Measurements from ENCODE around the gene A1CF. TPM values are rescaled to one million over a fixed set of nuclear protein-coding genes. Genes with fewer than 3 reads are reported as not detected.

A1CF gene
- total RNA-seq, 2 donors from 2014 or later: not detected

- DNase-seq (no peak), ATAC-seq (no peak)
- intact Hi-C loops (cut with DNase I): no loop called here
Observed at GRCh38 chr10:50874723-50875122, 10.7 kb downstream of the A1CF start.

DNA sequence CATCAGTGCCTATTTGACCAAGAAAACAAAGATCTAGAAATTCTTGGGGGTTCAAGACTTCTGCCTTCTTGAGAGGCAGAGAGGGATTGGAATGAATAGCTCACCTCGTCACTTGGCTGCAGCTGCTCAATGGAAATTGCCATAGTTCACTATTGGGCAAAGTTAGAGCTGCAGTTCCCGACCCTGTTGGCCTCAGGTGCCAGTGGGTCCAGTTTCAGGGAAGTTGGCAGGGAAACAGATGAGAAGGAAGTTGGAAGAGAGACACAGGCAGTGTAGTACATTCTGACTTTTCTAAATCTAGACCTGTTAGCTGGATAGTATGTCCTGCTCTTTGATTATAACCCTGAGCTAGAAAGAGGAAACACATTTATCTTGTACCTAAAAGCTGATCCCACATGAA, 19.1 kb downstream of the A1CF start:
- no peak for DNase-seq
- no peak for ATAC-seq
- intact Hi-C loops (cut with DNase I): no loop called here

DNA sequence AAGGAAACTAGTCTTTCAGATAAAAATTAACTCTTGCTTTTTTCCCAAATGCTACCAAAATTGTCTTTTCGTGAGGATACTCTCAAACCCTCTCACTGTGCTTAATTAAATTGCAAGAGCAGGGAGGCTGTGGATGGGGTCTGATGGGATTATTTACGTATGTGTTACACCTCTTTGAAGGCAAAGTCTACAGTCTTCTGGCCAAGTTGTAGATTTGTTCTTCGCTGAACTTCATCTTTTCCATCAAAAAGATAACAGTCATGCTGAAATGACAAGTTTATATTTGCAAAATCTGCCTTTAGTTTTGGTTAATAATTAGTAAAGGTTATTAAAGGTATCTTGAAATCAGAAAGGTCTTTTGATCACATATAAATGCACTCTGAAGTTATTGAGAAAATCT, 22.7 kb downstream of the A1CF start:
- no peak for DNase-seq
- intact Hi-C loops (cut with DNase I): no loop called here
- ATAC-seq: no peak

DNA sequence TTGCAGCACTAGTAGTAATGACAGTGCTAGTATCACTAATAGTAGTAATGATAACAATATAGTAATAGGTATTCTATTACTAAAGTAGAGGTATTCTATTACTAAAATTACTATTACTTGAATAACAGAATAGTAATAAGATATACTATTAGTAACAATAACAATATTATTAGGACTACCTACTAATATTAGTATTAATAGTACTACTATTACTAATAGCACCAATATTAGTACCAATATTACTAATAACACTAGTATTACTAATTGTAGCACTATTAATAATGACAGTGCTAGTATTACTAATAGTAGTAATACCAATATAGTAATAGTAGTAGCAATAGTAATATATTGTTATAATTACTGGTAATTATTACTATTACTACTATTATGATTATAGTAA, 24.1 kb downstream of the A1CF start:
- DNase-seq: no peak
- ATAC-seq: no peak
- intact Hi-C loops (cut with DNase I): no loop called here

GRCh38 chr10:50857579-50857978, 27.8 kb downstream of the A1CF start:
- ATAC-seq (no peak), DNase-seq (no peak)
- intact Hi-C loops (cut with DNase I): no loop called here

DNA sequence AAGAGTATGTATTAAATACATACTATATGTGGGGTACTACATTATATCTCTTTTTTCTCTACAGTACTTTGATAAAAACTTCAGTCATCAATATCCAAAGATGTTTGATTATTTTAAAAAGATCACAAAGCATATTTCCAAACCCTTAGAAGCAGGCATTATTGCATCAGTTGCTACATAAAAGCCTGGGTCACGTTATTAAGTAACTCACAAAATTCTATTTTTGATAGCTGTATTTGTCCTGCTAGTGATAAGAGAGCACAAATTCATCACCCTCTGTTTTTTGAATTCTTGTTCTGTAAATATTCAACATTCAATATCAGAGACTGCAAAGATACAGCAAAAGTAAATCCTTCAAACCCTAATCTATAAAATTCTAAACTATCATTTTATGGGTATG, 30.0 kb downstream of the A1CF start:
- DNase-seq: no peak
- intact Hi-C loops (cut with DNase I): no loop called here
- ATAC-seq: no peak

DNA sequence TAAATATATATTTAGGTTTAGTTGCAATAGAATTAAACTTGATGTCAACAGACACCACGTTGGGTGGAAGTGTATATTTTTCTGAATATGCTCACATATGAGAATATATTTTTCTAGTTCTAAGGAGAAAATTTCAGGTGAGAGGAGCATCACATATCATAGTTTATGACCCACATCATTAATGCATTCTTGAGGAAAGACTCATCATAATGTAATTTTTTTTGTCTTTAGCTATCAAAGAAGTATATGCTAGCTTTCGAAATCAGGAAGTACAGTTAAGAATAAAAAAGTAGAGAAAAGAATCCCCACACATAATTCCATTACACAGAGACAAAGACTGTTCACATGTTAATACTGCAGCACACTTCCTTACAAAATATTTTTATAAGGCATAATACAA, 30.4 kb downstream of the A1CF start:
- intact Hi-C loops (cut with DNase I): no loop called here
- no peak for DNase-seq
- ATAC-seq: no peak

GRCh38 chr10:50853557-50853956, 31.9 kb downstream of the A1CF start:
- DNase-seq: no peak
- intact Hi-C loops (cut with DNase I): no loop called here
- no peak for ATAC-seq

GRCh38 chr10:50851884-50852671, 33.3 kb downstream of the A1CF start:
- intact Hi-C loops (cut with DNase I): no loop called here
- DNase-seq: no peak

DNA sequence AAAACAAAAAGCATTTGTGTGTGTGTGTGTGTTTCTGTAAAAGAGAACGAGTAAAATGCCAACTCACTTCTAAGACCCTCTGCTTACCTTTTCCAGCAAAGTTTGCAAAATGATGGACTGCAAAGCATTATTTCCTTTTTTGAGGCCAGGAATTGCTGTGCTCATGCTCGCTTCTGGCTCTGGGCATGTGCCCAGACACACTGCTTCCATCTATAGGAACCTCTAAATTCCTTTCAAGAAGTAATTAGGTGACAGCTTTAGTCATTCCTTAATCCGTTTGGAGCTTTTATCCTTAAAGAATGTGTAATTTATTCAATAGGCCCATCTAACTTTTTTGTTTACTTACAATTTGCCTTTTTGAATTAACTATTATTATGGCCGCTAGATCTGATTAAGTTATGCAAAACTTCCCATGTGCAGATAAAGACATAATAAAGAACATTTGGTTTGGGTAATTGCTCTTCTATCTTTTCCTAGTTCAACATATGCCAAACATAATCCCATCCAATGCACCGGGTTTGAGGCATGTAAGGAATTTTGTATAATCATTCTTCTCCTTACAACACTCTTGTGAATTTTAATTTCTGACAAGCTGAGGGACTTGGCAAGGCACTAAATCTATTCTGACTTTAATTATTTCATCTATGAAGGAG, 34.7 kb downstream of the A1CF start:
- ATAC-seq (no peak), DNase-seq (no peak)
- intact Hi-C loops (cut with DNase I): no loop called here

More at GRCh38 chr10:50851884-50852671, 33.3 kb downstream of the A1CF start:
- no peak for ATAC-seq

DNA sequence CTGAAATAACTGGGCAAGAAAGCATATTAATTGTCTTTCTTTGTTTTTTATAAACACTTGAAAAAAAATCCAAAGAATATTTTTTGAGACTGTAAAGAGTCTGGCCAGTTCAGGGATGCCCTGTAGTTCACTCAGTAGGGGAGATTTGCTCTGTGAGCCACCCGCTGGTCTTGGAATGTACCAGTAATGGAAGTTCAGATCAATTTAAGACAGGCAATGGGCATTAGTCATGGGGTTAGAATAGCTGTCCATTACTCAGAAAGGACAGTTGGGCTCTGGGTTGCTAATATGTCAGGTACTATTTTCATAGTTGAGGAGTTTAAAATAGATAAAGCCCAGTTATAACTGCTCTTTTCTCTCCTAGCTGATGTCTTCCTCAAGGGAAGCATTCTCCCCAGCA, 38.7 kb downstream of the A1CF start:
- no peak for DNase-seq
- intact Hi-C loops (cut with DNase I): no loop called here
- ATAC-seq: no peak

DNA sequence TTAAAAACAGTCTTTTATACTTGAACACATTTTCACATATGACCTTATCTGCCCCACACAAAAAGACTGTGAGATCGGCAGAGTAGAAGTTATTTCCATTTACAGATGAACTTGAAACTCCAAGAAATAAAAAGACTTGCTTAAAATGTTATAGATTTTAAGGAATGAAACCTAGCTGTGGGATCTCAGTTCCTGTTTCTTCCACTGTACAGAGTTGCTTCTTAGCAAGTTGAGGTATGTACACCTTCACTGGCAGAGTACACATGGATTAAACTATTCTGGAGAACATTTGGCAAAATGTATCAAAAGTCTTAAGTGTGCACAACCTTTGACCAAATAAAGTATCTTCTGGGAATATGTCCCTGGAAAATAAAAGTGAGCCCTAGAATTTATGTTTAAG, 48.3 kb downstream of the A1CF start:
- ATAC-seq (no peak), DNase-seq (no peak)
- intact Hi-C loops (cut with DNase I): no loop called here

DNA sequence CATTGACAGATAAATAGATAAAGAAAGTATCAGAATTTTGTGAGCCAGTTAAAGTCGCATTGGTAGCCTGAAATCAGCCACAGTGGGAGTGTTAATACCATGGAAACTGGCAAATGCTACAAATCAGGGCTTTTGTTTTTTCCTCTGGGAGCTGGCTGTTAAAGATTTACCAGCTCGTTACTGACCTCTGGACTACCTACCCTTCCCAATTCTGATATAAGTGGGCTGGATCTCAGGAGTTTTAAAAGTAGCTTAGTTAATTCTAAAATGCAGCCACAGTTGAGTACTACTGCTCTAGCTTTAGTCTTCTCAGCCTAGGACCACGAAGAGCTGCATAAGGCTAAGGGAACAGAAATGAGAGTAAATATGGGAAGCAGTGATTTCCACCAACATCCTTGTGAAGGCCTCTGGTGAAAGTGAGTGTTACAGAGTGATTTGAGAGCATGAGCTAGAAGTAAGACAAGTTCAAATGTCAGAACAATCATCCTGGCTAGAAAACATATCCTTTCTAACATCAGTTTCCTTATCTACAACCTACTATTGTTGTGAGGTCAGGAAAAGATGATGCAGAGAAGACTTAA, 53.2 kb downstream of the A1CF start:
- ATAC-seq: no peak
- no peak for DNase-seq
- intact Hi-C loops (cut with DNase I): no loop called here

DNA sequence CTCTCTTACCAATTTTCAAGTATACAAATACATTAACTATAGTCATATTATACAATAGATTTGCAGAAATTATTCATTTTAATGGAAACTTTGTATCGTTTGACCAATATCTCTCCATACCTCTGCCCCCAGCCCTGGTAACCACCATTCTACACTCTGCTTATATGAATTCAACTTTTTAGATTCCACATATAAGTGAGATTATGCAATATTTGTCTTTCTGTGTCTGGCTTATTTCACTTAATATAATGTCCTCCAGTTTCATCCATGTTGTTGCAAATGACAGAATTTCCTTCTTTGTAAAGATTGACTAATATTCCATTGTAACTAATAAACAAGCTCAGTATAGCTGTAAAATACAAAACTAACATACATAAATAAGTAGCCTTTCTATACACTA, 55.4 kb downstream of the A1CF start:
- ATAC-seq: no peak
- DNase-seq: no peak
- intact Hi-C loops (cut with DNase I): no loop called here

DNA sequence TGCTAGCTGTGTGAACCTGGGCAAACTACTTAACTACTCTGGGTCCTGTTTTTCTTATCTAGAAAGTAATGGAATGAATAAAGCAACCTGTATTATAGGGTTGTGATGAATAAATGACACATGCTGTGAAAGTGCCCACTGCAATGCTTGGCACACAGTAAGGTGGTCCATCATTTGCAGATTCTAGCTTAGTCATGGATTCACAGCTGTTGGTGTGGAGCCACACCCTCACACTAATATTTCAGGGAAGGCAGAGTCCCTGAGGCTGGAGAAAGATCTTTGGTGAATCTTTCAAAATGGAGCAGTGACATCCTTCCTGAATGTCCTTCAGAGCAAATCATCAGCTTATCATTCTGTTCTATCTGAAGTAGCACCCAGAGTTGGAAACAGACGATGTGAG, 60.6 kb downstream of the A1CF start:
- DNase-seq (no peak), ATAC-seq (no peak)
- intact Hi-C loops (cut with DNase I): no loop called here

DNA sequence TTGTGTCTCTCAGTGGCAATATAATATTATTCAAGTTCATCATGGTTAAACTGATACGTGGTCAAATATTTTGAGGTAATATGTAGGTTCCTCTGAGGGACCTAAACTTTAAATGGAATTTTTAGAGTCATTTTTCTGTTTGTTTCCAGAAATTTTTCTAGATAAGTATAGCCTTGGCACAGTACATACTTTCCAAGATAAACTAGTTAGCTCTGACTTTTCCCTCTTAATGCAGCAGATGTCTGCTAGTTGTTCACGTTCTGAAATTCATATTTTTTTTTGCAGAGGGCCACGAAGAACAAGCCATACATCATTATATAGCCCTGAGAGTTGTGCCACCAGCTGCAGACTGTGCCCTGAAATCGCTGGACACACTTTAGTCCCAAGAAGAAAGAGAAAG, 61.6 kb downstream of the A1CF start:
- DNase-seq: no peak
- ATAC-seq: no peak
- intact Hi-C loops (cut with DNase I): no loop called here

- DNase-seq (no peak), ATAC-seq (no peak)
- intact Hi-C loops (cut with DNase I): no loop called here
Observed at GRCh38 chr10:50809596-50809995, 75.8 kb downstream of the A1CF start.

DNA sequence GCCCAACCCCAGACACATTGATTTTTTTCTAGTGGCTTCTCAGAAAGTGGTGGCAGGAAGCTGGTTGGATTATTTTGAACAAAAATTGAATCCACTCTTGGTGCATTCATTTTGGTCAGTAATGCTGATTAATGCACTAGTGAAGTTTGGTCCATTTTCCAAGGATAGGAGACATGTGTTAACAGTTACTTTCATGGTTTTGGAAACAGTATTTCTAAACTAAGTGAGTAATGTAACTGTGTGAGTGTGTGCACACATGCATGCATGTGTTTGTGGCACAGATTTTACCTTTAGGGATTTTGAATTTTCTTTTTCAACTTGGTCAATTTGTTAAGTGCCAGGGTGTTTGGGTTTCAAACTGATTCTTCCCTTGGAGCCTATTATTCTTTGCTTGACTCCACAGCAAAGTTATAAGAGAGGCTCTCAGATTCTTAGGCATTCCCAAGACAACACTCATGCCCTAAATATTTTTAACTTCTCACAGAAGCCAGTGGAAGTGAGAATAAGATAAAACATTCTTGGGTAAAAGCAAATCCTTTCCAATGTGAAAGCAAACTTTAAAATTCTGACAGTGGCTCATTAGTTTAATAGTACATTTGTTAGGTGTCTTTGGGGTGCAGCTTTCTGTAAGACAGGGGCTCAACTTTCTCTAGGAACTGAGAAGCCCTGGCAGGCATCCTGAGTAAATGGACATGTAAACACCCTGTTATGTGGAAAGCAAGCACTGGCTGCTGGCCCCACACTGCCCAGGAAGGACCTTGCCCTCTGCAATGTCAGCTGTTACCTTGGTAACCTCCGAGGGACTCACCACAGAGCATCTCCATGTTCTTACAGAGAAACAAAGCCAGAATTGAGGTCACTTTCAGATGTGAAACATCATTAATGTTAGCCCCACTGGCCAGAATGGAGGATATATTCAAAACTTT, 77.3 kb downstream of the A1CF start:
- no peak for DNase-seq
- intact Hi-C loops (cut with DNase I): no loop called here

GRCh38 chr10:50805981-50806622, 79.3 kb downstream of the A1CF start:
- ATAC-seq: no peak
- intact Hi-C loops (cut with DNase I): no loop called here
- no peak for DNase-seq

More for the DNA sequence above, 77.3 kb downstream of the A1CF start:
- ATAC-seq: no peak

Data from left cardiac atrium (tissue), 4 donors.